ENCODE measurements around the gene CALD1. TPM values are rescaled to one million over a fixed set of nuclear protein-coding genes. Genes with fewer than 3 reads are reported as not detected.

CALD1 gene
- polyA plus RNA-seq, 2 of the 4 experiments (the other 2 are of a cell fraction): 136 to 150 TPM

GRCh38 chr7:134908289-134908688, 128.9 kb downstream of the CALD1 start:
- Histone ChIP-seq H3K27ac (no peak overlapping the region), H3K4me3 (no peak overlapping the region), H3K4me1 (peaks cover 9% of the 10 kb centered on the region; the same call in 2 of the 3 replicates), H3K9me3 (no peaks in the 10 kb centered on the region), H3K4me2 (no peak overlapping the region)
- ChIA-PET CTCF (no interaction called here), POLR2A (no interaction called here)
- TF ChIP-seq CBX2 (IDR thresholded peaks at IDR 0.05; ENCODE audit: borderline replicate concordance, low read depth): no peak
- TF ChIP-seq HOXA7 (CRISPR knock-in tag; IDR thresholded peaks at IDR 0.05): no peak
- TF ChIP-seq CEBPB (IDR thresholded peaks at IDR 0.05): no peak
- TF ChIP-seq EHMT2 (IDR thresholded peaks at IDR 0.05; ENCODE audit: low read depth): no peak
- no peak for TF ChIP-seq HEYL (CRISPR knock-in tag; IDR thresholded peaks at IDR 0.05)
- TF ChIP-seq MAFK (IDR thresholded peaks at IDR 0.05; ENCODE audit: partially characterized antibody): no peak
- no peak for TF ChIP-seq GATA3 (IDR thresholded peaks at IDR 0.05; ENCODE audit: borderline replicate concordance)
- TF ChIP-seq RCOR1 (IDR thresholded peaks at IDR 0.05; ENCODE audit: low read depth, low read length): no peak
- no peak for TF ChIP-seq HDAC2 (IDR thresholded peaks at IDR 0.05)
- FAIRE-seq (no peak), DNase-seq (ENCODE audit: low read depth in 1 of 2, low spot score in 1 of 2) (no peak), ATAC-seq (no peak)
- 74% methylated on average over 3 of the region's 3 CpGs for WGBS (ENCODE audit: missing lambda C conversion rate)

- FAIRE-seq: no peak
- TF ChIP-seq EHMT2 (IDR thresholded peaks at IDR 0.05; ENCODE audit: low read depth) (no peak), FOSB (CRISPR knock-in tag; IDR thresholded peaks at IDR 0.05) (no peak)
- H3K27ac ChIP-seq: no peak overlapping the region
- DNase-seq (ENCODE audit: low read depth in 1 of 2, low spot score in 1 of 2): no peak
- no peak overlapping the region for H3K4me3 ChIP-seq
- H3K4me1 ChIP-seq: peaks cover 7% of the 10 kb centered on the region; the same call in 2 of the 3 replicates
- no peaks in the 10 kb centered on the region for H3K9me3 ChIP-seq
- 0 out of 3 replicates have a peak overlapping the region, but pooled peaks have one; percentile 2 for H3K4me2 ChIP-seq
- WGBS (ENCODE audit: missing lambda C conversion rate): 64% methylated on average over 4 of the region's 4 CpGs
- CTCF ChIA-PET: interaction anchor here (1.0 kb wide), 1 partner anchor 31 kb away, joined by 3 read pairs; no protein-coding TSS in a partner anchor
- no peak for ATAC-seq
- POLR2A ChIA-PET: no interaction called here
Observed at GRCh38 chr7:134910214-134910890, 130.9 kb downstream of the CALD1 start.

GRCh38 chr7:134910968-134911367, 131.5 kb downstream of the CALD1 start:
- WGBS (ENCODE audit: missing lambda C conversion rate): 91% methylated on average over 4 of the region's 4 CpGs
- FAIRE-seq: no peak
- no peaks in the 10 kb centered on the region for H3K9me3 ChIP-seq

GRCh38 chr7:134916171-134916883, 136.9 kb downstream of the CALD1 start:
- H3K4me3 ChIP-seq: no peak overlapping the region

More at GRCh38 chr7:134910968-134911367, 131.5 kb downstream of the CALD1 start:
- Histone ChIP-seq H3K4me1 (peaks cover 7% of the 10 kb centered on the region; the same call in 1 of the 3 replicates), H3K4me3 (no peak overlapping the region), H3K4me2 (no peak overlapping the region), H3K27ac (no peak overlapping the region)
- POLR2A ChIA-PET: no interaction called here
- no peak for ATAC-seq
- DNase-seq (ENCODE audit: low read depth in 1 of 2, low spot score in 1 of 2): no peak
- CTCF ChIA-PET: interaction anchor here (1.0 to 1.2 kb wide), 2 partner anchors 9 to 32 kb away, joined by 3 read pairs; no protein-coding TSS in a partner anchor
- no peak for TF ChIP-seq NPAS2 (CRISPR knock-in tag; IDR thresholded peaks at IDR 0.05; ENCODE audit: borderline replicate concordance)
- no peak for TF ChIP-seq FOXS1 (CRISPR knock-in tag; IDR thresholded peaks at IDR 0.05)
- no peak for TF ChIP-seq CHD4 (IDR thresholded peaks at IDR 0.05; ENCODE audit: borderline replicate concordance)
- no peak for TF ChIP-seq CHD2 (IDR thresholded peaks at IDR 0.05; ENCODE audit: low read length, partially characterized antibody)
- no peak for TF ChIP-seq NR3C1 (IDR thresholded peaks at IDR 0.05)
- TF ChIP-seq MAZ (IDR thresholded peaks at IDR 0.05; ENCODE audit: borderline replicate concordance, low read depth, low read length): no peak
- no peak for TF ChIP-seq MAX (IDR thresholded peaks at IDR 0.05)
- no peak for TF ChIP-seq MAFK (IDR thresholded peaks at IDR 0.05; ENCODE audit: partially characterized antibody)

More at GRCh38 chr7:134916171-134916883, 136.9 kb downstream of the CALD1 start:
- Histone ChIP-seq H3K9me3 (no peaks in the 10 kb centered on the region), H3K4me2 (no peak overlapping the region), H3K27ac (no peak overlapping the region; a peak in 1 of 6 replicates), H3K4me1 (peaks cover 37% of the 10 kb centered on the region)
- DNase-seq (ENCODE audit: low read depth in 1 of 2, low spot score in 1 of 2) (no peak), FAIRE-seq (no peak), ATAC-seq (no peak)
- ChIA-PET CTCF (interaction anchor here (1.6 kb wide), 1 partner anchor 13 kb away, joined by 10 read pairs; no protein-coding TSS in a partner anchor), POLR2A (no interaction called here)
- TF ChIP-seq HES2 (IDR thresholded peaks at IDR 0.05): no peak
- WGBS (ENCODE audit: missing lambda C conversion rate): 78% methylated on average over 6 of the region's 6 CpGs

Data from A549 (cell line).